ENCODE measurements around the gene KCNJ16.
A peak's percentile ranks its signal among the peaks of the same experiment; 100 is the strongest.
"Not testable (repeated sequence)": the region's sequence is repeated elsewhere in the genome, so short reads cannot be mapped to it uniquely, and the experiment has no call there.

The KCNJ16 gene

DNA sequence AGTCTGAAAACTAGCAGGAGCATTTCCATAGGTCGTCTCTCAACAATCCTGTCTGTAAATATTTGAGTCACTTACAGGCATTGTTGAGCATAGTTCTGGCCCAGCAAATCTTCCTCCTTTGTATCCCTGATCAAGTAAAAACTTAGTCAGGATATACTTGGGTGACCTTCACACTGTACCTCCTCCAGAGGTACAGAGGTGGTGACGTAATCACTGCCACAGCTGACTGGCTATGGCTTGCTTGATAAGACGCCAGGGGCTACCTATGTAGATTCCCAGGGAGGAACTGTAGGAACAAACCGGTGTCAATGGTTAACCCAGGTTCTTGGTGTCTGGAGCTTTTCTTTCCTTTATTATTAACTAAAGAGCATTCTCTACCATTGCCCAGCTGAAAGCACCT is at the start of gene KCNJ16:
Gene KCNJ16, plus strand, starts transcription at position 270 of the 400 bp plus-strand sequence. CDS start 56,863 bp downstream, outside the sequence.
- no peak for DNase-seq (ENCODE audit: low spot score)

- no peak for DNase-seq (ENCODE audit: low spot score)
Measured at GRCh38 chr17:70028397-70028796, 46.6 kb upstream of the KCNJ16 start.

DNA sequence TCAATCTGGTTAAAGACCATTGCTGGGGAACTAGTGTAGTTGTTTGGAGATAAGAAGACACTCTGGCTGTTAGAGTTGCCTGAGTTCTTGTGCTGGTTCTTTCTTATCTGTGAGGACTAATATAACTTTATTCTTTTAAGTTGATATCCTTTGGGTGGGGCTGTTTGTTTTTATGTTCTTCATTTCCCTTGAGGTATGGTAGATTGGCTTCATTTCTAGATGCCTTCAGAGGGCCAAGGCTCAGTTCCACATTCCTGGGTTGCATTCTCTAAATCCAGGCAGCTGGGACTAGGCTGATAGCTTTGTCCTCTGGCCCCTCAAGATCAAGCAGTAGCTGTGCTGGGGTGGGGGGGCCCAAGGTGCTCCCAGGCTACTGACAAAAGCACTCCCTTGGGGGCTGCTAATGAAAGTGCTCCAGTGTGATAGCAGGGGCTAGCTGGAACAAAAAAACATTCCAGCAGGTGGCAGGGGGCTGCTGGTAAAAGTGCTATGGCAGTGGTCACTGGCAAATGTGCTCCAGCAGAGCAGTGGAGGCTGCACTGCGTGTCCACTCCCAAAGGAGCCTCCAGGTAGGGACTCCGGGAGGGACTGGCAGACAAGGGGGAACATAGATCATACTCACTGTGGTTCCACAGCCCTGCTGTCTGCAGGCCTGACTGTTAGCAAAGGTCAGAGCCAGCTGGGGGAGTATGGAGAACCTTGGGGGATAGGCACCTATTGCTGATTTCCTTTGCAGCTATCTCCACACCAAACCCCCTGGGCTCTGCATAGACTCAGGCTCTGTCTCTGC is 45.9 kb upstream of the KCNJ16 start:
- no peak for DNase-seq (ENCODE audit: low spot score)

DNA sequence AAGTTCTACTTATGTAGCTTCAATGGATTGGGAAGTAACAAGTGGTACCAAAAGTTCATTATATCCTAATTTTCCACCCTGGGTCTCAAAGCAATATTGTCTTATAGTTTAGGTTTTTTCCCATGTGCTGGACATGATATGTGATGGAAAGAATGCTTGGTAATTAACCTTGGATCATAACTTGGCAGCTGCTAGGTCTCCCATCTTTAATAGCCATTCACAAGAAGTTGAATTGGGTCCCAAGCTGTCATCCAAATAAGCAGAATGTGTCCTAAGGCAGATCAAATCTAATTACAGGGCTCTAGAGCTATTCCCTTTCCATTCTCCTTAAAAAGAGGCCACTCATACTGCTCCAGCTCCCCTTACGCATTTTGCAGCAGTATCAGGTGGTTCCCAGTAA is 44.7 kb upstream of the KCNJ16 start:
- DNase-seq (ENCODE audit: low spot score): no peak

- no peak for DNase-seq (ENCODE audit: low spot score)
Measured at GRCh38 chr17:70031341-70031740, 43.7 kb upstream of the KCNJ16 start.

DNA sequence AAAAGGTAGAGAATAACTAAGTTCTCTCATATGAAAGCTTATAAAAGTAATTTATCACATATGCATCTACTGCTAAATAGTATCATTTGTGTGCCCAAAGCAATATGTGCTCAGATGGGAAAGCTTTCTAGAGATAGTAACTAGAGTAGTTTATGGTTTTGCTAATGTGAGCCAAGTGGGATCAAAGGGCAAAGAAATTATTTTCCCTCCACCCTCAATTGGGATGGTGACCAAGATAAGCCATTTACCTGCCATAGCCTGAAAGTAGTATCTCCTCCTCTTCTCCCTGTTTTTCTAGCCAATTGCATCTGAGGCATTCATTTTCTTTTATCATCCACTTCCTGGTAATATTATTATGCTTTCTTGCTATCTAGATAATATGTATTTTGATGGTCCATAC is 41.9 kb upstream of the KCNJ16 start:
- no peak for DNase-seq (ENCODE audit: low spot score)

DNA sequence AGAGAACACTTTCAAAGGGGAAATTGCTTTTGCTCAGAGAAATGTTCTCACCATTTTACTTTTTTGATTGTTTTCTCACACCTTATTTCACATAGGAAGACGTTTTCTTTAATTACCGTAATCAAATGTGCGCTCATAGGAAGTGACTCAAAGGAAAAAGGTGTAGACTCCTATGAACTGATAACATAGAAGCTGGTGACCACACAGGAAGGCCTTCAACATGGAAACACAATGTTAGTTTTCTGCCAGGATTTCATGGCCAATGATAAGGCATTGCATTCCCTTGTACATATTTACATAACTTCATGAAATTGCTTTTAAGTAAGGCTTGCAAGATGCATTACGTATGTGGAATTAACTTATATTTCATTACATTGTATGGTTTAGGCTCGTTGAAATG is 40.9 kb upstream of the KCNJ16 start:
- DNase-seq (ENCODE audit: low spot score): no peak

DNA sequence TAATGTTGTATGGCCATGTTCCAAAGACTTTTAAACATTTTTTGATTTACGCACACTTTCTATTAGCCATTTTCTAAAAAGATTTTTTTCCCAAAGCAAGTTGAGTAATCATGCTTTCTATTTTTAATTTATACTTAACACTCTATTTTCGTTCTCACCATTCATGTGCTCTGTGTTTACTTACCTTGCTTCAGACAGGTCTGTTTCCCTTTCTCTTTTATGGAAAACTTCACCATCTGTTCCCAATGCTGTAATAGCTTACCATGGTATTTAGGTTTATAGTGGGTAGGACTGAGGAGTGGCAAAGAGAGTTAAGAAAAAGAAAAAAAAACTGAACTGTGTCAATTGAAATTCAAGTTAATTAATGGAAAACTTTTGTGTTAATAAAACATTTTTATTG is 37.5 kb upstream of the KCNJ16 start:
- DNase-seq (ENCODE audit: low spot score): no peak

DNA sequence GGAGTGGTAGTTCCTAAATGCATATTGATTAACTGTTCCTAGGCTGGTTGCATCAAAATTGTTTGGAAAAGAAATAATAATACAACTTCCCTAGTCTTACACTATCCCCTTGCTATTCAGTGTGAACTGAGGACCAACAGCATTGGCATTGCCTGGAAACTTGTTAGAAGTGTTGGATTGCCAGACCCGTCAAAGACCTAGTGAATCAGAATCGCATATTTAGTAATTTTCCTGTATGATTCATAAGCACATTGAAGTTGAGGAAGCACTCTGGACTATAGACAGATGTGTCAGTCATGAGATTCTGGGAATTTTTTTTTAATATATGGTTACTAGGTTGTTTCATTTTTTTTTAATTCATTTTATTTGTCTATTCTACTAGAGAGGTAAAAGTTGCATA is 34.7 kb upstream of the KCNJ16 start:
- peak; percentile 44 for DNase-seq (ENCODE audit: low spot score)

- no peak for DNase-seq (ENCODE audit: low spot score)
Measured at GRCh38 chr17:70041061-70041460, 34.0 kb upstream of the KCNJ16 start.

- no peak for DNase-seq (ENCODE audit: low spot score)
Measured at GRCh38 chr17:70041540-70041939, 33.5 kb upstream of the KCNJ16 start.

DNA sequence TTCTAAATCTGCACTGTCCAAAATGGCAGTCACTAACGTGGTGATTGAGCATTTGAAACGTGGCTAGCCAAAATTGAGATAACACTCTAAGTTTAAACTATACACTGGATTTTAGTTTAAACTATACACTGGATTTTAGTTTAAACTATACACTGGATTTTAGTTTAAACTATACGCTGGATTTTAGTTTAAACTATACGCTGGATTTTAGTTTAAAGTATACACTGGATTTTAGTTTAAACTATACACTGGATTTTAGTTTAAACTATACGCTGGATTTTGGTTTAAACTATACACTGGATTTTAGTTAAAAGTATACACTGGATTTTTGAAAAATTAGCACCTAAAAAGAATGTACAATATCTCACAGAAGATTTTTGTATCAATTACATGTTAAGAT is 29.2 kb upstream of the KCNJ16 start:
- DNase-seq (ENCODE audit: low spot score): not testable (repeated sequence)

DNA sequence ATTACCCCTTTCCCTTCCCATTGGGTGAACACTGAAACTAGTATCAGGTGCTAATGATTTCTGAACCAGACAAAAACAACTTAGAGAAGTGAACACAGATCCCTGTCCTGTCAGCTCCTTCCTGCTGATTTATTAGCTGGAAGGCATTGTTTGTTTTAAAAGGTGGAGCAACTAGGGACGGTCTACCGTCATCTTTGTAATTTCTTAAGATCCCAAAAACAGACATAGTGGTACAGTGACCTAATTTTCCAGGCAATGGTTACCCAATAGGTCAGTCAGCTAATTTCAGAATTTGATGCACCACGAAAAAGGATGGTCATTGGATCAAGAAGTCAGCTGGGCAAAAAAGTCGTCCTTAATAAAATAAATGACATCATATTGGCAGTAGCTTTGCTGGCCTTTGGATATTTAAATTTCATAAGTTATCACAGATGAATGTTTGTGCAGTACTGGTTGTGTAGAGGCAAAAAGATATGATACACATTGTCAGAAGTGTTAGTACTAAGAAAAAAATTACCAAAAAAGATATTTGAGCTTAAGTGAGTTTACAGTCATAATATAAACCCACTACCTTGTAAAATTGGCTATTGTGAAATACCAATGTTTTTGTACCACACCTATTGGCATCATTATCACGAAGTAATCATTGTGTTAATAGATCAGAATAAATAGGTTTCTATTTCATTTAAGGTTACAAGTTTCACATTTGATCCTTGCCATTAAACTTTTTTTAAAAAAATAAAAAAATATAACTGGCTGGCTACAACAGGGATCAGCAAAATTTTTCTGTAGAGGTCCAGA is 27.2 kb upstream of the KCNJ16 start:
- no peak for DNase-seq (ENCODE audit: low spot score)

DNA sequence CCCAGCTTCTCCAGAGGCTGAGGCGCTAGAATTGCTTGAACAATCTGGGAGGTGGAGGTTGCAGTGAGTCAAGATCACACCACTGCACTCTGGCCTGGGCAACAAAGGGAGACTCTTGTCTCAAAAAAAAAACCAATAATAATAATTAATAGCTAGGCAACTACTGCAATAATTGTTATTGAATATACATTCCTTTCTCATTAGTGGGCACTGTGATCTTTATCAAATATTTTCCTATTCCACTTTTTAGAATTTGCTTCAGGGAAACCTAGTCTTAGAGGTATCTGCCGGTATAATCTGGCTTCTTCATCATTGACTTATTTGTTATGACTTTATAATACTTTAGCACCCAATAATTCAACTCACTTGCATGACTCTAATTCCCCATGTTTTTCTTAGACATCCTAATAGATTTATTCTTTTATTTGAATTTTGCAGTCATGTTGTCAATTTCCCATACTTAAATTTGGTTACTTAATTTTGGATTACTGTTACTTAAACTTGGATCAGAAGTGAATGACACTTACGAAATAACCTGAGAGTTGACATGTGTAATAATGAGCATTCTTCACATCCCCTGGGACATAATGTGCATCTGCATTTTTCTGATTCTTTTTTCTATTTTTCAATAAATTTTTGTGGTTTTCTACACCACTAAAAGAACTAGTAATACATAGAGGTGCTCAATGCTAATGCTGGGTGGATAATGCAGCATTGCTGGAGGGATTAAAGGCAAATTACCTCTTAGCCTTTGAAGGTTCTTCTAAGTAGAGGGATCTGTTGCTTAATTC is 25.0 kb upstream of the KCNJ16 start:
- DNase-seq (ENCODE audit: low spot score): no peak

GRCh38 chr17:70050931-70051330 is 24.1 kb upstream of the KCNJ16 start:
- no peak for DNase-seq (ENCODE audit: low spot score)

GRCh38 chr17:70053241-70054234 is 21.5 kb upstream of the KCNJ16 start:
- DNase-seq (ENCODE audit: low spot score): no peak

DNA sequence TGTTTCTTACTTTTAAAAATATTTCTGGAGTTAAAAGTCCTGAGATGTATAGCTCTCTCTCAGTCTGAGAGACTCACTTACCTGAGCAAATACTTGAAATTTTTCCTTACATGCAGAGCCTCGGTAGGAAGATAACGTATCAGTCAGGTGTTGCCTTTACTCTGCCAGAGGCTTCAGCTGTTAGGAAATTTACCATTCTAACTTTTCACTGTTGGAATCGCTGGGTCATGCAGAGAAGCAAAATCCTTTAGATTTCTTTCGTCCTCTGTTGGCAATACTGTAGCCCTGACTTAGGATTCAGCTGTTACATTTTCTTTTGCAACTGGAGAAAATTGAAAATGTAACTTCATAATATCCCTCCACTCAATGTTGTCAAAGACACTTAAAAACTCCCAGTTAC is 20.0 kb upstream of the KCNJ16 start:
- no peak for DNase-seq (ENCODE audit: low spot score)

DNA sequence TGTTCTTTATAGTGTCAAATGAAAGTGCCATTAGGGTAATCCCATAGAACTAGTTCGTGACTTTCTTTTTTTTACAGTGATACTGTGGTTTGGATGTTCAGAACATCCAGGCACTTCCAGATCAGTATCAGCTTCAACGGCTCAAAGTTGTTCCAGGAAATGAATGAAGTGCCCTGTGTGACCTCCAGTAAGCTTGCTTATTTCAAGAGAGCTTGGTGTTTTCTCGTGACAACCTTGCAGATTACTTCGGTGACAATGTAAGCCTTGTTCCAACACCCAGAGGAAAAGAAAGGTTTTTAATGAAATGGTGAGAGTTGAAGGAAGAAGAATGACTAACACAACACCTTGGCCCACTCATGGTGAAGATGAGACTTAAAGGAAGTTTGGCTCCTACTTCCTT is 16.0 kb upstream of the KCNJ16 start:
- DNase-seq (ENCODE audit: low spot score): no peak

- DNase-seq (ENCODE audit: low spot score): no peak
Measured at GRCh38 chr17:70059649-70060048, 15.4 kb upstream of the KCNJ16 start.

- DNase-seq (ENCODE audit: low spot score): no peak
Measured at GRCh38 chr17:70060415-70060814, 14.6 kb upstream of the KCNJ16 start.

DNA sequence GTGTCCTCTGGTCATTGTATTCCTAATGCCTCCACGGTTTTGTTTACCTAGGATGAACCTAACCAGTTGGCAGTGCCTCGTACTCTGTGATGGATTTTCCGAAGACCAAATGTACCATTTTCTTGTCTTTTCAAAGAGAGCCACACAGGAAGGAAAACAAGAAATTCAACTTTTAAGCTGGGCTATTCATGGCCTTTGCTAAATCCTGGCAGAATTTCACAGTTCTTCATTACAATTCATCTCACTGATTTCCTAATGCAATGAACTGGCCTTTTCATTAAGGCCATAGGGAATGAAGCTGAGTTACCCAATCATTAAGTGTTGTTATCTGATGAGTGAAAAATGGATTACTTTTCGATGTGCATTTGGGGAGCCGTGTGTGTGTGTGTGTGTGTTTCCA is 7.9 kb upstream of the KCNJ16 start:
- DNase-seq (ENCODE audit: low spot score): no peak
